ENCODE measurements around the gene SNAP47.

Gene SNAP47

DNA sequence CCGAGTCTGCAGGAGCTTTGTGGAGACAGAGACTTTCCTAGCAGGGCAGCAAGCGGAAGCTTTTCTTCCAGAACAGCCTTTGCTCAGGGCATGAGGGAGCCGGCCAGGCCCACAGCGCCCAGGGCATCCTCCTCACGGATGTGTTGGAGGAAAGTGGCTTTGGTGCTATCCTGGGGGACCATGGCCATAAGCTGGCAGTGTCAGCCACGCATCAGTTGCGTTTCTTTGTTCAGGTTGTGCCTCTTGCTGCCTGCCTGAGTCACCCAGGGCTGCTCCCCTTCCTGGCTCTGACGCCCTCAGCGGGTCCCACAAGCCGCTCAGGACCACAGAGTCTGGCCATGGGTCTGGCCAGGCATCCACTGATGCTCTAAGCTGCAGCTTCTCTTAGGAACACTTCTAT is 40.6 kb downstream of the SNAP47 start:
- peaks cover 9% of the 10 kb centered on the region for H3K79me1 ChIP-seq (ENCODE audit: low read length)
- peak overlapping the region; percentile 7 for H3K14ac ChIP-seq (ENCODE audit: low read length)
- peak overlapping the region; percentile 14 for H2AK5ac ChIP-seq (ENCODE audit: low read length)
- no peak overlapping the region for H3K4me3 ChIP-seq (ENCODE audit: low read depth, low read length)
- peaks cover 24 to 25% of the 10 kb centered on the region in 2 experiments for H3K36me3 ChIP-seq (ENCODE audit: control insufficient read depth in 1 of 2, insufficient read depth in 2 of 2, low read length in 2 of 2)
- H2BK120ac ChIP-seq (ENCODE audit: insufficient read depth, low read length, poor library complexity): peak overlapping the region; percentile 70
- H3K23ac ChIP-seq (ENCODE audit: low read length): no peak overlapping the region
- no peak overlapping the region for H3K9ac ChIP-seq (ENCODE audit: low read length)
- WGBS (ENCODE audit: extremely low coverage, insufficient coverage, insufficient read length): no CpG with 5 or more reads among the region's 10 CpGs
- H3K27ac ChIP-seq (ENCODE audit: low read depth, low read length): peak overlapping the region; percentile 86
- peak overlapping the region; percentile 17 for H3K4ac ChIP-seq (ENCODE audit: low read depth, low read length)
- H3K27me3 ChIP-seq (ENCODE audit: insufficient read depth, low read length): no peaks in the 10 kb centered on the region
- no peak overlapping the region for H4K12ac ChIP-seq (ENCODE audit: low read depth, low read length)
- peaks cover 2% of the 10 kb centered on the region for H3K9me3 ChIP-seq (ENCODE audit: insufficient read depth, low read depth, low read length)
- H3K4me2 ChIP-seq (ENCODE audit: low read length): no peak overlapping the region
- peak overlapping the region; percentile 65 for H4K91ac ChIP-seq (ENCODE audit: low read depth, low read length)
- no peak for DNase-seq
- H4K8ac ChIP-seq (ENCODE audit: low read depth, low read length): peak overlapping the region; percentile 40
- no peak overlapping the region for H2AFZ ChIP-seq (ENCODE audit: insufficient read depth, low read length, poor library complexity)
- peak overlapping the region; percentile 44 for H2BK12ac ChIP-seq (ENCODE audit: low read length)
- no peaks in the 10 kb centered on the region for H3K79me2 ChIP-seq (ENCODE audit: control insufficient read depth, insufficient read depth, low read length, poor library complexity)
- H2BK5ac ChIP-seq (ENCODE audit: low read depth, low read length, poor library complexity): peak overlapping the region; percentile 65
- peak overlapping the region; percentile 2 for H3K18ac ChIP-seq (ENCODE audit: low read length)
- peaks cover 16 to 29% of the 10 kb centered on the region in 2 experiments for H3K4me1 ChIP-seq (ENCODE audit: control insufficient read depth in 1 of 2, insufficient read depth in 2 of 2, low read length in 2 of 2)

DNA sequence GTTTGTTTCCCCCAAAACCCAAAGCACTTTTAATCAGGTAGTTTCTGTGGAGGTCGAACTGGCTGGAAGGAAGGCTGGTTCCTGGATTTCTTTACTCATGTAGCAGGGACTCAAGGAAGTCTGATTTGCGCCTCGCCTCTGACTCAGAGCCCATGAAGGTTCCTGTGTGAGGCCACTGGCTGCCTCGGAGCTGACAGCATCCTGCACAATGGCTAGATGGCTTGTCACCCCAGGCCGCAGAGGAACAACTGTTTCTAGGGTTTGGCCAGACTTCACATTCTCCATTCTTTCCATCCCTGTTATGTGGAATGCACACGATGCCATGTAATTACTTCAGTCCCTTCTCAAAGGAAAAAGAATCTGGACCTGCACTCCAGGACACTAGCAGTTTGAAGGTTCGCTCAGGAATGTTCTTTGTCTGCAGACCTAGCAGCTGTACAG is 41.1 kb downstream of the SNAP47 start:
- Histone ChIP-seq H3K18ac (ENCODE audit: low read length) (no peak overlapping the region), H4K91ac (ENCODE audit: low read depth, low read length) (peak overlapping the region; percentile 65), H2AK5ac (ENCODE audit: low read length) (no peak overlapping the region), H3K36me3 (ENCODE audit: control insufficient read depth in 1 of 2, insufficient read depth in 2 of 2, low read length in 2 of 2) (peaks cover 24 to 25% of the 10 kb centered on the region in 2 experiments), H3K4ac (ENCODE audit: low read depth, low read length) (no peak overlapping the region), H3K27ac (ENCODE audit: low read depth, low read length) (peak overlapping the region; percentile 86), H3K4me3 (ENCODE audit: low read depth, low read length) (no peak overlapping the region), H3K14ac (ENCODE audit: low read length) (no peak overlapping the region), H3K9me3 (ENCODE audit: insufficient read depth, low read depth, low read length) (peaks cover 2% of the 10 kb centered on the region), H3K4me1 (ENCODE audit: control insufficient read depth in 1 of 2, insufficient read depth in 2 of 2, low read length in 2 of 2) (peaks cover 16 to 29% of the 10 kb centered on the region in 2 experiments), H3K79me2 (ENCODE audit: control insufficient read depth, insufficient read depth, low read length, poor library complexity) (no peaks in the 10 kb centered on the region), H4K12ac (ENCODE audit: low read depth, low read length) (no peak overlapping the region), H3K27me3 (ENCODE audit: insufficient read depth, low read length) (no peaks in the 10 kb centered on the region), H3K23ac (ENCODE audit: low read length) (no peak overlapping the region), H2BK5ac (ENCODE audit: low read depth, low read length, poor library complexity) (peak overlapping the region; percentile 65), H3K4me2 (ENCODE audit: low read length) (no peak overlapping the region), H4K8ac (ENCODE audit: low read depth, low read length) (no peak overlapping the region), H2AFZ (ENCODE audit: insufficient read depth, low read length, poor library complexity) (no peak overlapping the region), H2BK120ac (ENCODE audit: insufficient read depth, low read length, poor library complexity) (peak overlapping the region; percentile 70), H3K79me1 (ENCODE audit: low read length) (peaks cover 9% of the 10 kb centered on the region), H2BK12ac (ENCODE audit: low read length) (no peak overlapping the region), H3K9ac (ENCODE audit: low read length) (no peak overlapping the region)
- DNase-seq: no peak
- no CpG with 5 or more reads among the region's 7 CpGs for WGBS (ENCODE audit: extremely low coverage, insufficient coverage, insufficient read length)

DNA sequence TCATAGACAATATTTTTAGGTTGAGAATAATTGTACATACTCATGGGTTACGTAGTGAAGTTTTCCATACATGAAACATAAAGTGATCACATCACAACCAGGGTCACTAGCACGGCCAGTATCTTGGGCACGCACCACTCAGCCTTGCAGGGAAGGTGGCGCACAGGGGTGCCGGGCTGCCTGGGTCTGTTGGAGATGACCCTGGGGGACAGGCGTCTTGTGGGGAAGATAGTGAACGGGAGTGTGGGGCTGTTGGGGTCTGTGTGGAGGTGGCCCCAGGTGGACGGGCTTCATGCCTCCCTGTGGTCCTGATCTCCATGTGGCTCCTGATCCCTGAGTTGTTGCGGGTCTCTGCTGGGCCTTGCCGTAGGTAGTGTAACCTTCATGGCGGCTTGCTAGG is 41.9 kb downstream of the SNAP47 start:
- Histone ChIP-seq H2BK12ac (ENCODE audit: low read length) (peak overlapping the region; percentile 67), H3K4me3 (ENCODE audit: low read depth, low read length) (no peak overlapping the region), H3K27ac (ENCODE audit: low read depth, low read length) (peak overlapping the region; percentile 48), H4K8ac (ENCODE audit: low read depth, low read length) (peak overlapping the region; percentile 2), H3K4ac (ENCODE audit: low read depth, low read length) (peak overlapping the region; percentile 1), H2AK5ac (ENCODE audit: low read length) (peak overlapping the region; percentile 65), H3K18ac (ENCODE audit: low read length) (peak overlapping the region; percentile 12), H3K9ac (ENCODE audit: low read length) (peak overlapping the region; percentile 1), H2BK5ac (ENCODE audit: low read depth, low read length, poor library complexity) (peak overlapping the region; percentile 18), H3K23ac (ENCODE audit: low read length) (no peak overlapping the region), H3K9me3 (ENCODE audit: insufficient read depth, low read depth, low read length) (peaks cover 2% of the 10 kb centered on the region), H3K27me3 (ENCODE audit: insufficient read depth, low read length) (no peaks in the 10 kb centered on the region), H4K91ac (ENCODE audit: low read depth, low read length) (peak overlapping the region; percentile 79), H4K12ac (ENCODE audit: low read depth, low read length) (no peak overlapping the region), H3K4me2 (ENCODE audit: low read length) (no peak overlapping the region), H3K79me1 (ENCODE audit: low read length) (peaks cover 9% of the 10 kb centered on the region), H3K79me2 (ENCODE audit: control insufficient read depth, insufficient read depth, low read length, poor library complexity) (no peaks in the 10 kb centered on the region), H2AFZ (ENCODE audit: insufficient read depth, low read length, poor library complexity) (no peak overlapping the region), H3K4me1 (ENCODE audit: control insufficient read depth in 1 of 2, insufficient read depth in 2 of 2, low read length in 2 of 2) (peaks cover 16 to 29% of the 10 kb centered on the region in 2 experiments), H2BK120ac (ENCODE audit: insufficient read depth, low read length, poor library complexity) (peak overlapping the region; percentile 29), H3K36me3 (ENCODE audit: control insufficient read depth in 1 of 2, insufficient read depth in 2 of 2, low read length in 2 of 2) (peaks cover 26% of the 10 kb centered on the region in 2 experiments), H3K14ac (ENCODE audit: low read length) (peak overlapping the region; percentile 12)
- no peak for DNase-seq
- no CpG with 5 or more reads among the region's 11 CpGs for WGBS (ENCODE audit: extremely low coverage, insufficient coverage, insufficient read length)

DNA sequence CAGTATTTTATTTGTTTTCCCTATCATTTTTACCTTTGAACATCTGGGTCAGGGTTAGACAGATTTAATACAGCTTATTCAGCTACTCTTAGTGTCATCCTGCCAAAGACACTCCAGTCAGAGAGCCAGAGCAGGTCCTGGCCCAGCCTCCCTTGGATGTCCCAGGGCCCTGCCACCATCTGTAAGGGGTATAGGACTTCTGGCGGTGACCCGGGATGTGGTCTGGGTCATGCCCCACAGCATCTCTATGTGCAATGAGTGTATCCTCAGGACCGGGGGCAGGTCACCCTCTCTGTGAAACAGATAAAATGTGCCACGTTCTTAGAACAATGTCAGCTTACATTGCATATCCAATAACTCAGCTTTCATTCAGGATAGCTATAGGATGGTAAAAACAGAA is 42.4 kb downstream of the SNAP47 start:
- DNase-seq: no peak
- Histone ChIP-seq H3K27me3 (ENCODE audit: insufficient read depth, low read length) (no peaks in the 10 kb centered on the region), H3K79me1 (ENCODE audit: low read length) (peaks cover 9% of the 10 kb centered on the region), H3K4me3 (ENCODE audit: low read depth, low read length) (no peak overlapping the region), H3K9ac (ENCODE audit: low read length) (no peak overlapping the region), H4K91ac (ENCODE audit: low read depth, low read length) (peak overlapping the region; percentile 41), H3K4me1 (ENCODE audit: control insufficient read depth in 1 of 2, insufficient read depth in 2 of 2, low read length in 2 of 2) (peaks cover 16 to 29% of the 10 kb centered on the region in 2 experiments), H4K8ac (ENCODE audit: low read depth, low read length) (no peak overlapping the region), H2BK120ac (ENCODE audit: insufficient read depth, low read length, poor library complexity) (no peak overlapping the region), H2AFZ (ENCODE audit: insufficient read depth, low read length, poor library complexity) (no peak overlapping the region), H3K36me3 (ENCODE audit: control insufficient read depth in 1 of 2, insufficient read depth in 2 of 2, low read length in 2 of 2) (peaks cover 25% of the 10 kb centered on the region in 2 experiments), H3K18ac (ENCODE audit: low read length) (no peak overlapping the region), H2BK12ac (ENCODE audit: low read length) (no peak overlapping the region), H3K23ac (ENCODE audit: low read length) (no peak overlapping the region), H2BK5ac (ENCODE audit: low read depth, low read length, poor library complexity) (no peak overlapping the region), H2AK5ac (ENCODE audit: low read length) (no peak overlapping the region), H3K9me3 (ENCODE audit: insufficient read depth, low read depth, low read length) (peaks cover 2% of the 10 kb centered on the region), H3K14ac (ENCODE audit: low read length) (no peak overlapping the region), H3K79me2 (ENCODE audit: control insufficient read depth, insufficient read depth, low read length, poor library complexity) (no peaks in the 10 kb centered on the region), H3K4me2 (ENCODE audit: low read length) (no peak overlapping the region), H3K27ac (ENCODE audit: low read depth, low read length) (no peak overlapping the region), H3K4ac (ENCODE audit: low read depth, low read length) (no peak overlapping the region), H4K12ac (ENCODE audit: low read depth, low read length) (no peak overlapping the region)
- no CpG with 5 or more reads among the region's 4 CpGs for WGBS (ENCODE audit: extremely low coverage, insufficient coverage, insufficient read length)
